ENCODE data around the gene VPREB3.

- TF ChIP-seq CTCF (IDR thresholded peaks at IDR 0.05) (no peak), POLR2A (IDR thresholded peaks at IDR 0.05) (no peak), POLR2AphosphoS5 (IDR thresholded peaks at IDR 0.05) (no peak), EP300 (IDR thresholded peaks at IDR 0.05) (no peak)
These were observed 3.9 kb downstream of the VPREB3 start for GRCh38 chr22:23750367-23750713.
